IPS-18a (cell line): Measurements from ENCODE around the gene OR1F1.

Source experiments
- H3K27ac ChIP-seq: one replicate; pipeline ENCODE4 v1.5.1; 2013; ENCODE audit warnings: low read length
- H3K27me3 ChIP-seq: one replicate; pipeline ENCODE4 v1.6.1; 2013; ENCODE audit warnings: mild to moderate bottlenecking, low read length; ENCODE audit not compliant: control insufficient read depth, insufficient read depth
- H3K36me3 ChIP-seq: one replicate; pipeline ENCODE4 v1.6.1; 2013; ENCODE audit warnings: low read depth, low read length; ENCODE audit not compliant: control insufficient read depth
- H3K4me1 ChIP-seq: one replicate; pipeline ENCODE4 v1.6.1; 2013; ENCODE audit warnings: low read depth, low read length; ENCODE audit not compliant: control insufficient read depth
- H3K4me3 ChIP-seq: one replicate; pipeline ENCODE4 v1.5.1; 2013; ENCODE audit warnings: low read length
- H3K9ac ChIP-seq: one replicate; pipeline ENCODE4 v1.6.1; 2013; ENCODE audit warnings: mild to moderate bottlenecking, low read length, moderate library complexity
- H3K9me3 ChIP-seq: one replicate; pipeline ENCODE4 v1.6.1; 2013; ENCODE audit warnings: low read depth, low read length; ENCODE audit not compliant: control insufficient read depth

Gene OR1F1

GRCh38 chr16:3215601-3216262, 27.7 kb downstream of the OR1F1 start:
- H3K27ac ChIP-seq: no peak overlapping the region
- H3K9me3 ChIP-seq: peaks cover 7% of the 10 kb centered on the region
- H3K9ac ChIP-seq: no peak overlapping the region
- H3K4me3 ChIP-seq: no peak overlapping the region
- no peaks in the 10 kb centered on the region for H3K27me3 ChIP-seq
- no peaks in the 10 kb centered on the region for H3K36me3 ChIP-seq
- no peaks in the 10 kb centered on the region for H3K4me1 ChIP-seq

- Histone ChIP-seq H3K4me1 (no peaks in the 10 kb centered on the region), H3K9me3 (peaks cover 10% of the 10 kb centered on the region), H3K9ac (no peak overlapping the region), H3K27me3 (no peaks in the 10 kb centered on the region), H3K4me3 (no peak overlapping the region), H3K27ac (no peak overlapping the region), H3K36me3 (no peaks in the 10 kb centered on the region)
Observed at GRCh38 chr16:3216263-3216640, 28.2 kb downstream of the OR1F1 start.

GRCh38 chr16:3220839-3221238, 32.8 kb downstream of the OR1F1 start:
- Histone ChIP-seq H3K4me3 (no peak overlapping the region), H3K27me3 (no peaks in the 10 kb centered on the region)

GRCh38 chr16:3223913-3224515, 36.0 kb downstream of the OR1F1 start:
- Histone ChIP-seq H3K27ac (no peak overlapping the region), H3K9ac (no peak overlapping the region), H3K27me3 (no peaks in the 10 kb centered on the region), H3K4me3 (no peak overlapping the region), H3K9me3 (peaks cover 54% of the 10 kb centered on the region), H3K4me1 (no peaks in the 10 kb centered on the region), H3K36me3 (peaks cover 24% of the 10 kb centered on the region)

More at GRCh38 chr16:3220839-3221238, 32.8 kb downstream of the OR1F1 start:
- H3K27ac ChIP-seq: no peak overlapping the region
- no peak overlapping the region for H3K9ac ChIP-seq
- peaks cover 42% of the 10 kb centered on the region for H3K9me3 ChIP-seq
- peaks cover 14% of the 10 kb centered on the region for H3K36me3 ChIP-seq
- no peaks in the 10 kb centered on the region for H3K4me1 ChIP-seq

- Histone ChIP-seq H3K4me3 (peak overlapping the region; percentile 91), H3K4me1 (no peaks in the 10 kb centered on the region), H3K9me3 (peaks cover 8% of the 10 kb centered on the region), H3K27ac (peak overlapping the region; percentile 61), H3K36me3 (peaks cover 23% of the 10 kb centered on the region), H3K27me3 (no peaks in the 10 kb centered on the region), H3K9ac (peak overlapping the region; percentile 76)
Observed at GRCh38 chr16:3234543-3234856, 46.5 kb downstream of the OR1F1 start.

- Histone ChIP-seq H3K9ac (peak within 1 kb of the TSS; percentile 76), H3K9me3 (peaks cover 8% of the 10 kb centered on the region), H3K4me3 (peak within 1 kb of the TSS; percentile 91), H3K27me3 (no peaks in the 10 kb centered on the region), H3K27ac (peak within 1 kb of the TSS; percentile 61), H3K4me1 (no peaks in the 10 kb centered on the region), H3K36me3 (peaks cover 22% of the 10 kb centered on the region)
Observed at GRCh38 chr16:3234857-3235561, 47.0 kb downstream of the OR1F1 start, which contains the start of gene ZNF200. ZNF200 (minus strand) TSS chr16:3235158; CDS start chr16:3233755, 1,403 bp downstream.

- H3K27ac ChIP-seq: no peak overlapping the region
Observed at GRCh38 chr16:3235856-3236669, 48.1 kb downstream of the OR1F1 start.

GRCh38 chr16:3241761-3242160, 53.8 kb downstream of the OR1F1 start:
- no peak overlapping the region for H3K27ac ChIP-seq

More at GRCh38 chr16:3235856-3236669, 48.1 kb downstream of the OR1F1 start:
- no peak overlapping the region for H3K4me3 ChIP-seq
- peaks cover 12% of the 10 kb centered on the region for H3K9me3 ChIP-seq
- no peak overlapping the region for H3K9ac ChIP-seq
- H3K4me1 ChIP-seq: no peaks in the 10 kb centered on the region
- H3K36me3 ChIP-seq: peaks cover 16% of the 10 kb centered on the region
- no peaks in the 10 kb centered on the region for H3K27me3 ChIP-seq

GRCh38 chr16:3242709-3243108, 54.7 kb downstream of the OR1F1 start:
- Histone ChIP-seq H3K9me3 (peaks cover 7% of the 10 kb centered on the region), H3K27me3 (no peaks in the 10 kb centered on the region), H3K4me3 (no peak overlapping the region), H3K27ac (no peak overlapping the region), H3K9ac (no peak overlapping the region), H3K36me3 (no peaks in the 10 kb centered on the region), H3K4me1 (no peaks in the 10 kb centered on the region)

More at GRCh38 chr16:3241761-3242160, 53.8 kb downstream of the OR1F1 start:
- Histone ChIP-seq H3K4me1 (no peaks in the 10 kb centered on the region), H3K9me3 (peaks cover 7% of the 10 kb centered on the region), H3K4me3 (no peak overlapping the region), H3K27me3 (no peaks in the 10 kb centered on the region), H3K36me3 (no peaks in the 10 kb centered on the region), H3K9ac (no peak overlapping the region)

- H3K4me1 ChIP-seq: no peaks in the 10 kb centered on the region
- no peak overlapping the region for H3K9ac ChIP-seq
- H3K4me3 ChIP-seq: no peak overlapping the region
- H3K27ac ChIP-seq: no peak overlapping the region
- peaks cover 7% of the 10 kb centered on the region for H3K9me3 ChIP-seq
- H3K27me3 ChIP-seq: no peaks in the 10 kb centered on the region
- no peaks in the 10 kb centered on the region for H3K36me3 ChIP-seq
Observed at GRCh38 chr16:3243882-3244281, 55.9 kb downstream of the OR1F1 start.

GRCh38 chr16:3246002-3246401, 58.0 kb downstream of the OR1F1 start:
- no peak overlapping the region for H3K4me3 ChIP-seq
- no peaks in the 10 kb centered on the region for H3K36me3 ChIP-seq
- peaks cover 6% of the 10 kb centered on the region for H3K9me3 ChIP-seq
- H3K4me1 ChIP-seq: no peaks in the 10 kb centered on the region
- no peak overlapping the region for H3K9ac ChIP-seq
- H3K27ac ChIP-seq: no peak overlapping the region
- H3K27me3 ChIP-seq: no peaks in the 10 kb centered on the region
